Measurements from ENCODE around the gene GLI3. TPM values are rescaled to one million over a fixed set of nuclear protein-coding genes. Genes with fewer than 3 reads are reported as not detected.

The GLI3 gene
- total and polyA plus RNA-seq, 11 donors, result 0.50 to 14.4 (median 5.7) TPM

GRCh38 chr7:42193471-42194129 lies 43.4 kb downstream of the GLI3 start:
- intact Hi-C loops (cut with DNase I), result no loop called here
- WGBS, 4 donors, result 65 to 76% (median 69%) methylated on average over 8 of the region's 8 CpGs
- TF ChIP-seq POLR2A (IDR thresholded peaks at IDR 0.05) (no peak), CTCF (IDR thresholded peaks at IDR 0.05) (no peak)
- ATAC-seq (no peak), DNase-seq (no peak)
- Histone ChIP-seq H3K9me3 (no peaks in the 10 kb centered on the region), H3K27ac (peak overlapping the region in 1 of 12 donors; percentile 36), H3K27me3 (no peaks in the 10 kb centered on the region), H3K36me3 (no peaks in the 10 kb centered on the region), H3K4me1 (peaks cover 0 to 34% (median 22%) of the 10 kb centered on the region in 12 donors), H3K4me3 (no peak overlapping the region)

GRCh38 chr7:42192851-42193461 lies 44.1 kb downstream of the GLI3 start:
- intact Hi-C loops (cut with DNase I), result no loop called here
- 32 to 39% (median 34%) methylated on average over 7 of the region's 7 CpGs for WGBS, 4 donors
- Histone ChIP-seq H3K36me3 (no peaks in the 10 kb centered on the region), H3K9me3 (no peaks in the 10 kb centered on the region), H3K4me3 (no peak overlapping the region), H3K27ac (peak overlapping the region in 2 of 12 donors; percentile 3 to 25), H3K4me1 (peaks cover 0 to 34% (median 22%) of the 10 kb centered on the region in 12 donors), H3K27me3 (no peaks in the 10 kb centered on the region)
- DNase-seq, result no peak
- TF ChIP-seq POLR2A (IDR thresholded peaks at IDR 0.05) (no peak), CTCF (IDR thresholded peaks at IDR 0.05) (no peak)
- peak in 1 of 4 donors; percentile 28 for ATAC-seq

GRCh38 chr7:42192066-42192465 lies 44.9 kb downstream of the GLI3 start:
- Histone ChIP-seq H3K36me3 (no peaks in the 10 kb centered on the region), H3K4me3 (no peak overlapping the region), H3K9me3 (no peaks in the 10 kb centered on the region), H3K27me3 (no peaks in the 10 kb centered on the region), H3K27ac (no peak overlapping the region), H3K4me1 (peaks cover 0 to 34% (median 22%) of the 10 kb centered on the region in 12 donors)
- no peak for TF ChIP-seq CTCF (IDR thresholded peaks at IDR 0.05)
- TF ChIP-seq POLR2A (IDR thresholded peaks at IDR 0.05), result no peak
- WGBS, 4 donors, result 85 to 89% (median 87%) methylated on average over 3 of the region's 3 CpGs
- DNase-seq (no peak), ATAC-seq (no peak)
- intact Hi-C loops (cut with DNase I), result no loop called here

GRCh38 chr7:42189535-42189934 lies 47.5 kb downstream of the GLI3 start:
- peaks cover 0 to 34% (median 22%) of the 10 kb centered on the region in 12 donors for H3K4me1 ChIP-seq
- H3K4me3 ChIP-seq, result no peak overlapping the region
- no peaks in the 10 kb centered on the region for H3K36me3 ChIP-seq
- H3K9me3 ChIP-seq, result no peaks in the 10 kb centered on the region
- DNase-seq (no peak), ATAC-seq (no peak)
- no peaks in the 10 kb centered on the region for H3K27me3 ChIP-seq
- 54 to 92% (median 83%) methylated on average over 1 of the region's 1 CpG for WGBS, 4 donors
- H3K27ac ChIP-seq, result no peak overlapping the region
- intact Hi-C loops (cut with DNase I), result no loop called here
- TF ChIP-seq POLR2A (IDR thresholded peaks at IDR 0.05) (no peak), CTCF (IDR thresholded peaks at IDR 0.05) (no peak)

Data from heart left ventricle (tissue), 16 donors.